Uterus (tissue), 2 donors: ENCODE results near the gene RIOK1.

Experiments
- POLR2A ChIP-seq, 2 donors: fragments of 450-650 bp; IDR thresholded peaks; one replicate each; pipeline ENCODE4 v1.6.1; 2016; ENCODE audit warnings: antibody characterized with exemption in 2 of 2, mild to moderate bottlenecking in 1 of 2, moderate library complexity in 1 of 2
- TF ChIP-seq, protein P1 (sequence below), 4 experiments: fragments of 200-600 bp in 2 of 4; fragments of 450-650 bp in 2 of 4; sonication (generic) in 2 of 4; IDR thresholded peaks; one replicate each; pipeline ENCODE4 v1.5.1; 2016 to 2019; ENCODE audit warnings: antibody characterized with exemption in 4 of 4, mild to moderate bottlenecking in 2 of 4, moderate library complexity in 1 of 4

DNA sequence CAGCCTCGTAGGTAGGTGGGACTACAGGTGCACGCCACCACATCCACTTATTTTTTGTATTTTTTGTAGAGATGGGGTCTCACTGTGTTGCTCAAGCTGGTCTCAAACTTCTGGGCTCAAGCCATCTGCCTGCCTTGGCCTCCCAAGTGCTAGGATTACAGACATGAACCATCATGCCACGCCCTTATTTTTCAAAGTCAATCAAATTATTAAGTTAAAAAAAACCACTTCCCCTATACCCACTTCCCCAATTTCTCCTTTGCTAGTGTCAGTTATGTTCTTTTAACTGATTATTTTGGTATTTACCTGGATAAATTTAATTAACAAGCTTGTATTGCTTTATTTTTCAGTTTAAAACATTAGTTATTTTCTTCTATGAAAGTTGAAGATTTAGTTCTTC lies 49.6 kb downstream of the RIOK1 start:
- TF ChIP-seq, protein P1, sequence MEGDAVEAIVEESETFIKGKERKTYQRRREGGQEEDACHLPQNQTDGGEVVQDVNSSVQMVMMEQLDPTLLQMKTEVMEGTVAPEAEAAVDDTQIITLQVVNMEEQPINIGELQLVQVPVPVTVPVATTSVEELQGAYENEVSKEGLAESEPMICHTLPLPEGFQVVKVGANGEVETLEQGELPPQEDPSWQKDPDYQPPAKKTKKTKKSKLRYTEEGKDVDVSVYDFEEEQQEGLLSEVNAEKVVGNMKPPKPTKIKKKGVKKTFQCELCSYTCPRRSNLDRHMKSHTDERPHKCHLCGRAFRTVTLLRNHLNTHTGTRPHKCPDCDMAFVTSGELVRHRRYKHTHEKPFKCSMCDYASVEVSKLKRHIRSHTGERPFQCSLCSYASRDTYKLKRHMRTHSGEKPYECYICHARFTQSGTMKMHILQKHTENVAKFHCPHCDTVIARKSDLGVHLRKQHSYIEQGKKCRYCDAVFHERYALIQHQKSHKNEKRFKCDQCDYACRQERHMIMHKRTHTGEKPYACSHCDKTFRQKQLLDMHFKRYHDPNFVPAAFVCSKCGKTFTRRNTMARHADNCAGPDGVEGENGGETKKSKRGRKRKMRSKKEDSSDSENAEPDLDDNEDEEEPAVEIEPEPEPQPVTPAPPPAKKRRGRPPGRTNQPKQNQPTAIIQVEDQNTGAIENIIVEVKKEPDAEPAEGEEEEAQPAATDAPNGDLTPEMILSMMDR (IDR thresholded peaks at IDR 0.05), result no peak
- TF ChIP-seq POLR2A (IDR thresholded peaks at IDR 0.05), result no peak
